Stimulated activated CD4-positive, alpha-beta T cell treated with anti-CD3 and anti-CD28 coated beads, Interleukin-12 subunit alpha, Interleukin-12 subunit beta, amount 100 ng/mL, for 48 hours (primary cell): ENCODE measurements around the gene PSTK.

Experiments used
- DNase-seq, 3 donors: peaks; one replicate each; pipeline ENCODE4 v3.0.0-alpha.2; 2020; ENCODE audit warnings: low read depth in 2 of 3, low spot score in 1 of 3

The PSTK gene

GRCh38 chr10:122992031-122992585 lies 11.9 kb downstream of the PSTK start:
- DNase-seq, result no peak

DNA sequence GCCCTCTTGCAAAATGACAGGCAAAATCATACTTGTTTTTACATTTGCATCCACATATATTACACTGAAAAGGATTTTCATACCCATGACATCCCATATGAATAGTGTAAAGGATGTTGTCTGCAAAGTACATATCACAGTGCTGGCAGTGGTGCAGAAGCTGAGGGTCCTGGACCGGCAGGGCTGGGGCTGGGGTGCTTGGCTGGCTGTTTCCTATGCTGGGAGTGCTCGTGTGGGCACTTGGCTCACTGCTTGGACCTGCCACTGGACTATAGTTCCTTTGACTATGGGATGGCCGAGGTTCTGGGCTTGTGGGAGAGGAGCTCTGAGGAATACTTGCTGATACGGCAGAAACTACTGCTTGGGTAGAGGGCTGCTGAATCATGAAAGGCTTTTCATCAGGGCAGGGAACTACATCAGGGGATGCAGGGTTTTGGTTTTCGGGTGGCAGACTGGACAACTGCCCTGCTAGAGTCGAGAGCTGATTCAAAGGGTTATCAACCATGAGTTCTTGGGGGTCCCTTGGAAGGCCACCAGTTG lies 13.7 kb downstream of the PSTK start:
- DNase-seq, result no peak

GRCh38 chr10:122995936-122996335 lies 15.7 kb downstream of the PSTK start:
- no peak for DNase-seq

- DNase-seq, result no peak
These were observed 17.7 kb downstream of the PSTK start for GRCh38 chr10:122997864-122998263.

- DNase-seq, result no peak
These were observed 18.2 kb downstream of the PSTK start for GRCh38 chr10:122998360-122998917.

DNA sequence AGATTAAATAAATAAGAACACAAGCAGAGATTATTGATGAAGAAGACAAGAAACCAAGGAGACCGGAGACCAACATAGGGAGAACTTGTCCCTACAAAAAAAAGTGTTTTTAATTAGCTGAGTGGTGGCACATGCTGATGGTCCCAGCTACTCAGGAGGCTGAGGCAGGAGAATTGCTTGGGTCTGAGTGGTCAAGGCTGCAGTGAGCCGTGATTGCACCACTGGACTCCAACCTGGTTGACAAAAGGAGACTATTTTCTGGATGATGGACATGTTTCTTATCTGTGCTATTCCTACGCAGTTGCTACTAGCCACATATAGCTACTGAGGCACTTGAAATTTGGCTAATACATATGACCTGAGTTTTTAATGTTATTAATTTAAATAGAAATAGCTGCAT lies 18.7 kb downstream of the PSTK start:
- DNase-seq, result no peak

- no peak for DNase-seq
These were observed 19.1 kb downstream of the PSTK start for GRCh38 chr10:122999347-122999746.

- no peak for DNase-seq
These were observed 20.0 kb downstream of the PSTK start for GRCh38 chr10:123000155-123000554.

DNA sequence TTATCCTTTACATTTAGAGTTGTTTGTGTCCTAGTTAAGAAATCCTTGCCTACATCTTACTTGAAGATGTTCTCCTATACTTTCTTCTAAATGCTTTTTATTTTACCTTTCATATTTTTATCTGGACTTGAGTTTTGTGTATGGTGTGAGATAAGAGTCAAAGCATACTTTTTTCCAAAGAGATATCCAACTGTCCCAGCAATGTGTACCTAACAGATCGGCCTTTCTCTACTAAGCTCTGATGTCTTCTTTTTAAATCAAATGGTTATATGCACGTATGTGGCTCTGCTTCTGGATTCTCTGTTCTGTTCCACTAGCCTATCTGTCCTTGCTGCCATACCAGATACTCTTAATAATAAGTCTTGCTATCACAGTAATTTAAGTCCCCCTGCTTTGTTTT lies 21.2 kb downstream of the PSTK start:
- no peak for DNase-seq

DNA sequence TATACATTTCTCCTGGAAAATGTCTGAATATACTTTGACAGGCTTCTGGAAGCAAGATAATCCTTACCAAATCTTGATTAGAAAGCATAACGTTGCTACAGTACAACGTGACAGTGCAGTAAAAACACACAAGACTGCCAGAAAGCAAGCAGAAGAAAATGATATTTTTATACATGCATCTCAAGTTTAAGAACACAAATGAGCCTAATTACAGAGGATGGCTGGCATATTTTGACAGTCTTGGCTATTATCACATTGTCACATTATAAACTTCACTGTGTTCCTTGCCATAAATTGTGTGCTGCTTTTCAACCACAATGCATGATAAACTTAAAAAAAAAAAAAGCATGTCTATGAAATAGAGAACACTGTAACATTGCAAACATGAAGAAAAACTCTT lies 24.1 kb downstream of the PSTK start:
- DNase-seq, result no peak

DNA sequence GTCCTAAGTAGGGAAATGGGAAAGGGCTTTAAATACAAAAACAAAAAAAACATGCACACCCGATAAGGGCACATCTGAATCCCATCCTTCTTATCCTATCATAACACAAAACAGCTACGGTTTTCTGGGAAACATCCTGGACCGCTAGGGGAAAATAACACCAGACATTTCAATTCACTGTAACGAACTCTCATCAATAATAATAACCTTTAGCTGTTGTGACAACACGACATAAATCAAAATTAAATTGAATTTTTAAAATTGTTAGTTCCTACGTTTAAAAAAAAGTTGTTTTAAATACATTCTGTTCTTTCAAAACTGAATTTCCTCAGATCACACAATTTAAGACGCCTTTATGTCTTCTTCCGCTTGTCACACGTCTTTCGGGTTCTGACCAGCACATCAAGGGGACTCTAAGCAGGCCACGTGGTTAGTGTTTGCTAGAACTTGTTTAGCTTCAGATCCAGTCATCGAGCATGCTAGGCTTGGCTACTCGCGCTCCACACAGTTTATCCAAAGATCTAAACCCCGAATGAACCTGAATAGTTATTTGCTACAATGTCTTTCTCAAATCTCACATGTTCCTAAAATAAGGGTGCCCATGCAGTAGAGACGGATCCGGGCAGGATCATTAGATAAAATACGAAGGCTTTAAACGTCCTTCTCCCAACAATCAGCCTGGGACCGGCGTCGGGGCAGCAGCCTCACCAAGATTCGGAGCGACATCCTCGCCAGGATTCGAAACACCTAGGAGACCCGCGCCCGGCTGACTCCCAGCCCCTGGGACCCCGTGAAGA lies 27.6 kb downstream of the PSTK start:
- peak in 2 of 3 donors; percentile 9 to 23 for DNase-seq

GRCh38 chr10:123008355-123009104 lies 28.3 kb downstream of the PSTK start, which contains the start of the genes ACADSB and IKZF5:
Gene ACADSB, plus strand, starts transcription at chr10:123009006. Its CDS starts 24 bp downstream, at chr10:123009030.
Gene IKZF5, minus strand, starts transcription at chr10:123008795. Its CDS starts 10,170 bp downstream, at chr10:122998625.
- DNase-seq, result peak; percentile 89 to 94 (median 91)

DNA sequence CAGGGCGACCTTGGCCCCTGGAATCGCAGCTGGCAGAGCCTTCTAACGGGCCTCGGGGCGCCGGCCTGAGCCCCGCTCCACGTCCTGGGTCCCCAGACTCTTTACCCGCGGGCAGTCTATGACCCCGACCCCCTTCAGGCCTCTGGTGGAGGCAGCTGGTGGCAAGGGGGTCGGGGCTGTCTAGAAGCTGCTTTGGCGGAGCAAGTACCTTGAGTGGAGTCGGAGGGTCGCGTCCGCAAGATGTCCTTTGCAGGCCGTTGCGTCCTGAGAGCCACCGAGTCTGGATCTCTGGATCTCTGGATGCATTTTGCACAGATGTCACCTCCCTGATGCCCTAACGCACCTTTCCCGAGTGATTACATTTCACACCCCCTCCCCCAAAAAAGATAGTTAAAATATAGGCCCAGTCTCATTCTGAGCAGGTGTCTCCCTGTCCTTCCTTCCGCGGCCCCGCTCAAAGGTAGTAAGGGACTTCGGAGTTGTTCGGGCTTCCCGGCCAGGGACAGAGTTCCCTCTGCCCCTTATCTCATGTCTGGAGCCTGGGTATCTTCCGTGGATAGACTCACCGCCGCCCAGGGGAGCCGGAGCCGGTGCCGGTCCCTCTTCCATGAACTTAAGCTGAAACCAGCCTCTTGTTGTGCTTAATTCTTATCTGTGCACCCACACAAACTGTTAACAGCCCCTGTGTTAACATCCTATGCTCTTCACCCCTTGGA lies 29.1 kb downstream of the PSTK start:
- peak in 1 of 3 donors; percentile 0 for DNase-seq

- no peak for DNase-seq
These were observed 31.8 kb downstream of the PSTK start for GRCh38 chr10:123011987-123012386.

- no peak for DNase-seq
These were observed 33.5 kb downstream of the PSTK start for GRCh38 chr10:123013456-123014419.

GRCh38 chr10:123014772-123015171 lies 34.6 kb downstream of the PSTK start:
- DNase-seq, result no peak

GRCh38 chr10:123016228-123016627 lies 36.0 kb downstream of the PSTK start:
- DNase-seq, result no peak

GRCh38 chr10:123017421-123018165 lies 37.4 kb downstream of the PSTK start:
- no peak for DNase-seq

DNA sequence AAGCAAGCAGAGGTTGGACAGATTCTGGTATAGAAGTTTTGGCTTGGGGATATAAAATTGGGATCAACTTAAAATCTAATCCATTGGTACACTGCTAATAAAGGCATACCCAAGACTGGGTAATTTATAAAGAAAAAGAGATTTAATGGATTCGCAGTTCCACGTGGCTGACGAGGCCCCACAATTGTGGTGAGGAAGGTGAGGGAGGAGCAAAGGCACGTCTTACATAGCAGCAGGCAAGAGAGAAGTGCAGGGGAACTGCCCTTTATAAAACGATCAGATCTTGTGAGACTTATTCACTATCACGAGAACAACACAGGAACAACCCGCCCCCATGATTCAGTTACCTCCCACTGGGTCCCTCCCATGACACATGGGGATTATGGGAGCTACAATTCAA lies 38.3 kb downstream of the PSTK start:
- DNase-seq, result no peak
